ENCODE measurements around the gene MAGEA8. TPM values are rescaled to one million over a fixed set of nuclear protein-coding genes. Genes with fewer than 3 reads are reported as not detected.

MAGEA8 gene
- total and polyA plus RNA-seq, 9 of the 15 experiments (the other 6 are each of a cell fraction or from before 2014, with no cell fraction given), result 0.49 to 4.6 (median 1.9) TPM

DNA sequence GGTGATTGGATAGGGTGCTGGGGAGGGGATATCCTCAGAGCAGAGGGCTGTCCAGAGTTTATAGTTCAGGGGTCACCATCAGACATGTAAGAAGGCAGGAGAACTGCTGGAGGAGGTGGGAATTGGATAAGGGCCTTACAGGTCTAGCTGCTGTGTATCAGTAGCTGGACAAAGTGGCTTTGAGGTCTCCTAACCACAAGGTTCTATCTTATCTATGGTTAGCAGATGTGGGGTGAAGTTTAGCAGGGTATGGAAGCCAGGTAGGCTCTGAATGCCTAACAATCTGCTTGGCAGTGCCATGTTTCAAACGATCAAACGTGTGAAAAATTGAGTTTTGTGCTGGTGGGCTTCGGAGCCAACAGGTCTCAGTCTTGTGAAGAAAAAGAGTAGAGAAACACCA, 32.1 kb upstream of the MAGEA8 start (continued):
- TF ChIP-seq RB1 (IDR thresholded peaks at IDR 0.05; ENCODE audit: low read depth) (no peak), DPF2 (IDR thresholded peaks at IDR 0.05) (peak; percentile 82), ZNF253 (CRISPR knock-in tag; conservative IDR thresholded peaks at IDR 0.05) (no peak), KHSRP (IDR thresholded peaks at IDR 0.05) (no peak), ZNF232 (CRISPR knock-in tag; IDR thresholded peaks at IDR 0.05) (no peak), IRF2 (CRISPR knock-in tag; IDR thresholded peaks at IDR 0.05) (no peak), CBX8 (IDR thresholded peaks at IDR 0.05; ENCODE audit: borderline replicate concordance, extremely low read depth, low read depth, low read length, poor library complexity, severe bottlenecking) (no peak), HDAC2 (IDR thresholded peaks at IDR 0.05) (0 out of 2 replicates have a peak, but pooled peaks have one; percentile 21), NEUROD1 (IDR thresholded peaks at IDR 0.05; ENCODE audit: borderline replicate concordance, low read depth, low read length, partially characterized antibody) (no peak), ZNF592 (IDR thresholded peaks at IDR 0.05) (no peak), TAF1 (IDR thresholded peaks at IDR 0.05; ENCODE audit: control insufficient read depth, extremely low read depth, insufficient read depth, low read length, severe bottlenecking) (no peak)

Measured in K562 (cell line).